Activated CD4-positive, alpha-beta T cell treated with anti-CD3 and anti-CD28 coated beads, Interleukin-2, amount 50 U/mL, for 24 hours (primary cell): ENCODE measurements around the gene BCL7A.

Experiments used
- DNase-seq, 2 donors: peaks; one replicate each; pipeline ENCODE4 v3.0.0-alpha.2; 2020; ENCODE audit warnings: low read depth in 1 of 2, low spot score in 1 of 2

BCL7A gene

DNA sequence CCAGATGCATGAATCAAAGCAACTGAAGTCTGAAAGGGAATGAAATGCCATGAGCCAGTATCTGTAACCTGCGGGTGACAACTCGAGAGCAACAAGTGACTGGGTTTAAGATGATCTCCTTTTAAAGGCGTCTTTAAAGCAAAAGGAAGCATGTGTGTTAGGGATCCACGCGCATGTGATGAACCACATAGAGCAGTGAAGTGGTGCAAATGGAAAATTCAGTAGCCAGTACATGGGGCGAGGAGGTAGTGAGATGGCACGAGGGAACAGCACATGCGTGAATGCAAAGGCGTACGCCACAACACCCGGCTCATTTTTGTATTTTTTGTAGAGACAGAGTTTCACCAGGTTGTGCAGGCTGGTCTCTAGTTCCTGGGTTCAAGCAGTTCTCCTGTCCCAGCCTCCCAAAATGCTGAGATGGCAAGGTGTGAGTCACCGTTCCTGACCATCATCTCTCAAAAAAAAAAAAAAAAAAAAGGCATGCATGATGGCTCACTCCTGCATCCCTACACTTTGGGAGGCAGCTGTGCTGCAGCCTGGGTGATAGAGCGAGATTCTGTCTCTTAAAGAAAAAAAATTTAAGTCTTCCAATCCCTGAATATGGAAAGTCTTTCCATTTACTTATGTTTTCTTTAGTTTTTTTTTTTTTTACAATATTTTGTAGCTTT is 24.6 kb upstream of the BCL7A start:
- DNase-seq, result no peak

DNA sequence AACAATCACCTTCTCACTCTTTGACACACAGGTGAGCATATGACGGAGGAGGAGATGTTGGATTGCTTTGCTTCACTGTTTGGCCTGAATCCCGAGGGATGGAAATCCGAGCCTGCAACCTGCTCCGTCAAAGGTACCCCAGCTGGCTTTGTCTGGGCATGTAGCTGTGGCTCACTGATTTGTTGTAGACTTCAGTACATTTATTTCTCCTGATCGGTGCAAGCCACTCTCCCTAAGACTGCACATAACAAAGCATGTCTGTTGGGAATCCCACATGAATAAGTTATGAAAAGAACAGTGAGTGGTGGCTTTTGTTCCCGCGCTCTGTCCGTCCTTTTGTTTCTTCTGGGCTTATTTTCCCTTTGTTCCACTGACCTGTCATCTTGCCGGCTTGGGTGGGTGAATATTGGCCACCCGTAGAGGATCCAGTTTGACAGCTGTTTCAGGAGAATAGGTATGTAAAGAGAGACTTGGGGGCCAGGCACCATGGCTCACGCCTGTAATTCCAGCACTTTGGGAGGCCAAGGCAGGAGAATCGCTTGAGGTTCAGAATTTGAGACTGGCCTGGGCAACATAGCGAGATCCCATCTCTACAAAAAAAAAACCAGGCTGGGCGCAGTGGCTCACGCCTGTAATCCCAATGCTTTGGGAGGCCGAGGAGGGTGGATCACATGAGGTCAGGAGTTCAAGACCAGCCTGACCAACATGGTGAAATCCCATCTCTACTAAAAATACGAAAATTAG is 20.0 kb upstream of the BCL7A start:
- DNase-seq, result no peak

DNA sequence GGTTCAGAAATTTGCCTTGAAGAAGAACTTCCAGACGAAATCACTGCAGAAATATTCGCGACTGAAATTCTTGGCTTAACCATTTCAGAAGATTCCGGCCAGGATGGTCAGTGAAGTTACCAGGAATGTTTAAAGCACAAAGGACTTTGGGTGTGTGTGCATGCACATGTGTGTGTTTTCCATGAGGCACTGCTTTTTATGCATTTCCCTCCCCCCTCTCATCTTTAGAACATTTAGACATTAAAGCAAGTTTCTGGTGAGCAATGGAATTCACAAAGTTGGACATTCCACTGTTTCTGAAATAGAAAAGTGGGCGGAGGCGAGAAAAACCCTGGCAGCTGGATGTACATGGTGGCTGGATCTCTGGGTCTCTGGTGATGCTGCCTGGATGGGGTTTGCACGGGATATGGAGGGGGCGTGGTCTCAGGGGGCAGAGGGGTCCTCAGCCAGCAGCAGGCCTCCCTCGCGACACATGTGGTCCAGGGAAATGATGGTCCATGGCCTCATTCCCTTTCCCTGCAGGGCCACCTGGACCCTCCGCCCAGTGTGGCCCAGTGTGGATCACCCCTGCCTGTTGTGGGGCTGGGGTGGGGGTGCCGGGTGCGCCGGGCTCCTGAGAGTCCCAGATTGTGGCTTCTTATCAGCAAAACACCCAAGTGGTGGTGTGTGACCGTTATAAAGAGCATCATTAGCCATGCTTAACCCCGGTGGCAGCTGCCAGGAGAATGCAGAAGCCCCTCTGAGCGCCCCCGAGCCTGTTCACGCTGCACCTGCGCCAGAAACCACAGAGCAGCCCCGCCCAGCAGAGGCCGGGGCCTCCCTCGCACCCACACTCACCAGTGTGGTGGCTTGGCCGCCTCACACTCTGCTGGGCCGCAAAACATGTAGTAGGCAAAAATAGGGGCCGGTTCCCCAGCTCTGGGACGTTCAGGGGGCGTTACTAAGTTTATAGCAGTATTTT is 17.8 kb upstream of the BCL7A start:
- no peak for DNase-seq

DNA sequence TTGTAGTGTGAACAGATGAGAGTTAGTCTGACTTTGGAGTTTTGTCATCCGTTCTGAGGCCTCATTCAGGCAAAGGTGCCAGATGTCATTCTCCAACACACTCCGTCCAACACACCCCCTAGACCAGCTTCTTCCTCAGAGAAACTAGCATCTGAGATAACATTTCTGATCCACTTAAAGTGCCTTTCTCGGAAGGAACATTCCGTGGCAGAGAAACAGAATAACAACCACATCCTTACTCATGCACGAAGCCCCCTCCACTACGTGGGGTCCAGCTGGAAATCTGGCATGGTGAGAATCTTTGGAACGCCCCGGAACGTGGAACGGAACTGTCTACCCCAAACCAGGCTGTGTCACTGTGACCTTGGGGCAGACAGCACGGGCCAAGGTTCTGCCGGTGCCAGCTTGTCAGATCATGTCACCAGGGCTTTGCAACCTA is 17.0 kb upstream of the BCL7A start:
- no peak for DNase-seq

DNA sequence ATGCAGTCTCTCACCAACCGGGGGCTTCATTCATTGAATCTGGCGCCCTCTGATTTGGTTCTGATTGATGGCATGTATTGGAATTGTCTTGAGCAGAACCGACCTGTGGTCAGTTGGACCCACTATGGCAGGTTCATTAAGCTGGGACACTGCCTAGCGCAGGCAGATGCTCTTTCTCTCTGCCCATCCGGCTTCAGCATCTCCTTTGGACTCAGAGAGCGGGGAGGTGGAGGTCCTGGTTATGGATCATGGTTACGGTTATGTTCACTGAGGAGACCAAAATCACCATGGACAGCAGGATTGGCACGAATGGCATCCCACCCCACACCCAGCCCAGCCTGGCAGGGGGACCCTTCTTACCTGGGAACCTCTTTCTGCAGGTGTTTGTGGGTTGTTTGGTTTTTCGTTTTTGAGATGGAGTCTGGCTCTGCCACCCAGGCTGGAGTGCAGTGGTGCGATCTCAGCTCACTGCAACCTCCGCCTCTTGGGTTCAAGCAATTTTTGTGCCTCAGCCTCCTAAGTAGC is 16.4 kb upstream of the BCL7A start:
- no peak for DNase-seq

DNA sequence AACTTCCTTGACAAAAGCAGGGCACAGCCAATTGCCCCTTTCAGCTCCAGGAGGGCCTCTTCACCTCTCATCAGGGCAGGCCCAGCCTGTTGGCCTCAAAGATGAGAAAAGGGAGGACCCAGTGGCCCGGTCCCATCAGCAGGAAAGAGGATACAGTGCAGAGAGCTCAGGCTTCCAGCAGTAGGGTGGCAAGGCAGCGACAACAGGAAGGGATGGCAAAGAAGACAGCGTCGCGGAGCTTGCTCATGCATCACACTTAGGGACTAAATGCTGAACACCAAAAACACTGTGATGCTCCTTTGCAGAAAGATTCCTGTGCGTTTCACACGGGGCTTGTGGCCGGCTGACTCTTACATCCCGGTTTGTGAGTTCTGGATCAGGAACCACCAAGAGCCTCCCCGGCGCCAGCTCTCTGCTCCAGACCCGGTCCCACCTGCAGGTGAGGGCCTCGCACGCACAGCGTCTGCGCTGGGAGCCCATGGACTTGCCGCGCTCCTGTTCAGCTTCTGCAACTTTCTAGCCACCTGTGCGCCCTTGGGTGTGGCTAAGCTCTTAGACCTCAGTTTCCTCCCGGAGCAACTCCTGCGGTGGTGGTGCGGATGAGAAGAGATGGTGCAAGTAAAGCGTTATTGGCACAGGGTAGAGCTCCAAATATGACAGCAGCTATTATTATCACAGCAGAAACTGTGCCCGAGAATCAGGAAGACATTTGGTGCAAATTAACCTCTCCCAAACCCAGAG is 15.3 kb upstream of the BCL7A start:
- DNase-seq, result no peak

DNA sequence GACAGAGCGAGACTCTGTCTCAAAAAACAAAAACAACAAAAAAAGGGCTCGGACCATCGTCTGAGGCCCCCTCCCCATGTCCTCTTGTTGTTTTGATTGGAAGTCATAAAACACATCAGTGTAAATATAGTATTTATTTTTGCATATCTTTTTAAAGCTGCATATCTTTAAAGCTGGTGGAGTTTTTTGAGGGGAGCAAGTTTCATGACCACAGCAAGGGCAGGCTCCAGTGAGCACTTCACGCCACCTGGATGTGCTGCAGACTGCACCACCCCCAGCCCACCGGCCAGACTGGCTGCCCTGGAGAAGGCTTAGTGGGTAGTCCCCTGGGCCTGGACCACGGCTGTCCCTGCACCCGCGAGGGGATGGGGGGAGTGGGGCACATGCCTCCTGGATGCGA is 11.9 kb upstream of the BCL7A start:
- no peak for DNase-seq

DNA sequence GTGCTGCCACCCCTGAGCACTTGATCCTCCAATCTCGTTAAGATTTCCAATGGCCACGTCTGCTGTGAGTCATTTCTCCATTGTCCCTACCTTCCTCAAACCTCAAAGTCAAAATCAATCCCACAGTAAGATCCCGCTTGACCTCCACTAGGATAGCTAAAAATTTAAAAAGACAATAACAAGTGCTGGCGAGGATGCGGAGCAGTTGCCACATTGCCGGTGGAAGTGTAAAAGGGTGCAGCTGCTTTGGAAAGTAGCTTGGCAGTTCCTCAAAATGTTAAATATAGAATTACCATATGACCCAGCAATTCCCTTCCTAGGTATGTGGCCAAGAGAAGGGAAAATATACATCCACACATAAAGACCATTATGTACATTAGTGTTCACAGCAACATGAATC is 9.5 kb upstream of the BCL7A start:
- no peak for DNase-seq

DNA sequence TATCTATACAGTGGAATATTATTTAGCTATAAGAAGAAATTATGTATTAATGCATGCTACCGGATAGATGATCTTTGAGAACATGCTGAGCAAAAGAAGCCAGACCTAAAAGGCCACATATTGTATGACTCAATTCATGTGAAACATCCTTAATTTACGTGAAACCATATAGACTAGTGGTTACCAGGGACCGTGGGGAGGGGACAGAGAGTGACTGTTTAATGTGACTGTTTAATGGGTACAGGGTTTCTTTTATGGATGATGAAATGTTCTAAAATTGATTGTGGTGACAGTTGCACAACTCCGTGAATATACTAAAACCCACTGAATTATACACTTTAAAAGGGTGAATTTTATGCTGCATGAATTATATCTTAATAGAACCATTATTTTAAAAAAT is 8.5 kb upstream of the BCL7A start:
- DNase-seq, result no peak

DNA sequence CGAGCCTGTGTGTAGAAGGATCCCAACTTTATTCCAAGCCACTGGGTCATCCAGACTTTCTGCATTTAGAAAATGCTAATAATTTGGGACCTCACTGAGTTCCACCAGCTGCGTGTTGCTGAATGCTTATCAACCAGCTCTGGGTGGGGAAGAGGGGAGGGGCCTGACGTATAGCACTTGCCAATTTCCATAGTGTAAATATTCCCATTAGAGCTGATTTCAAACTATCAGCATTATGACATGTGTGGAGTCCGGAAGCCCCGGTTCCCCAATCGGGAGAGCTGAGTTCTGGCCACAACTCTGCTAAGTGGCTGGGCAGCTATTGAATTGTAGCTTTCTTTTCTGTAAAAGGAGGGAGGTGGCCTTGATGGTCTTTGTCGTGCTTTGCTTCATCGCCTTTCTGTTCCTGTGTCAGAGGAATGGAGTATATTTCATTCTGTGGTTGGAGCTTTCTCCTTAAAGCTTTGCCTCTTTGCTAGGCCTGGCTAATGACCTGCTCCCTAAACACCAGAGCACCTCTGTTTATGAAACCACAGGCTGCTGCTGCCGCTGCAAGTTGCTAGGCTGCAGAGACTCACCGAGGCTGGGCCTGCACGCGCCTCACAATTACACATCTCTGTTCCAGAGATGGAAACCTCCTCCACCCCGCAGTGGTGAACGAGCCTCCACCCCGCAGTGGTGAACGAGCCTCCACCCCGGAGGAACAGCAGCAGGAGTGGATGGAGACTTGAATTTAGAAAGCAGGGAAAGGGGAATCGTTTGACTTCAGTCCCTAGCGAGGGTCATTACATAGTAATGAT is 7.7 kb upstream of the BCL7A start:
- DNase-seq, result no peak

DNA sequence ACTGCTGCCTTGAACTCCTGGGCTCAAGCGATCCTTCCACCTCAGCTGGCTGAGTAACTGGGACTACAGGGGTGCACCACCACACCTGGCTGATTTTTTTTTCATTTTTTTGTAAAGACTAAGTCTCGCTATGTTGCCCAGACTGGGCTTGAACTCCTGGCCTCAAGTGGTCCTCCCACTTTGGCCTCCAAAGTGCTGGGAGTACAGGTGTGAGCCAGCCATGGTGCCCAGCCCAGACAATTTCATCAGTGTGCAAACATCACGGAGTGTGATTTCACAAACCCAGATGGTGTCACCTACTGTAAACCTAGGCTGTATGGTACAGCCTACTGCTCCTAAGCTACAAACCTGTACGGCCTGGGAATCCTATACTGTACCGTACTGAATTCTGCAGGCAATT is 6.9 kb upstream of the BCL7A start:
- DNase-seq, result no peak

DNA sequence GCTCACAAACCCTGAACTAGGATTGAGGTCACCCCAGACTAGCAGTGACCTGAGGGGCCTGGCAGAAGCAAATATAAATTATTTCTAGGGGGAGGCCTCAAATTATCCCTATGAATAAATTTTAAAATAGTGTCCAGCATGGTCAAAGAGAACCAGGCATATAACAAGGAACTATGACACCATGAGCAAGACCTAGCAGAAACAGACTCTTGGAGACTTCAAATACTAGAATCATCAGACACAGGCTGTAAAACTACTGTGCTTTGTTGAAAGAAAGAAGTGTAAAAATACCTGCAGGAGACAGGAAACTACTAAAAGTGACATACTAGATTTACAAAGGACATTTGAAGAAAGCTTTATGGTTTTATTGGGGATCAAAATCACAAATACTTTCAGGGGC is 3.2 kb upstream of the BCL7A start:
- DNase-seq, result no peak

DNA sequence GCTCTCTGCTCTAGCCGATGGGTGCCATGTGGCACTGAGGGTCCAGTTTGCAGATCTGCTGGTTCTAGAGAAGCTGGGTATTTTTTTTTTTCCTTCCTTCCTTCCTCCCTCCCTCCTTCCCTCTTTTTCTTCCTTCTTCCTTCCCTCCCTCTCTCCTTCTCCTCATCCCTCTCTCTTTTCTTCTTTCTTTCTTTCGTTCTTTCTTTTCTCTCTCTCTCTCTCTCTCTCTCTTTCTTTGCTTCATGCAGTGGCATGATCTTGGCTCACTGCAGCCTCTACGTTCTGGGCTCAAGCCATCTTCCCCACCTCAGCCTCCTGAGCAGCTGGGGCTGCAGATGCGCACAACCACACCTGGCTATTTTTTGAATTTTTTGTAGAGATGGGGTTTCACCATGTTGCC is 2.7 kb upstream of the BCL7A start:
- DNase-seq, result no peak

DNA sequence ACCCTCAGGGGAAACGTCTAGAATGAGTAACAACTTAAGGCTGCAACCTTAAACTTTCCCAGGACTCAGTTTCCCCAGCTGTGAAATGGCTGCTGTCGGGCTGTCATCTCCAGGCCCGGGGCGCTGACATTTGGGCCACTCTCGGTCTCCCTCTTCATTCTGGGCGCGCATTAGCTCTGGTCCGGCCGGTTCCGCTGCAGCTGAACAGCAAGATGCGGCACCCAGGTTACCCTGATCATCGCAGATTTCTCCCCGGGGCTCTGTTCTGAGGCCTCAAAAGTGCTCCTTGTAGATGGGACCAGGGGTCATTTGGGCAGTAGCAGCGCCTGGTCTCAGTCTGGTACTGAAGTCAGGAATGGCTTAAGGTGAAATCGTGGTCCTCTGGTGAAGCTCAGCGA is 890 bp upstream of the BCL7A start:
- no peak for DNase-seq

DNA sequence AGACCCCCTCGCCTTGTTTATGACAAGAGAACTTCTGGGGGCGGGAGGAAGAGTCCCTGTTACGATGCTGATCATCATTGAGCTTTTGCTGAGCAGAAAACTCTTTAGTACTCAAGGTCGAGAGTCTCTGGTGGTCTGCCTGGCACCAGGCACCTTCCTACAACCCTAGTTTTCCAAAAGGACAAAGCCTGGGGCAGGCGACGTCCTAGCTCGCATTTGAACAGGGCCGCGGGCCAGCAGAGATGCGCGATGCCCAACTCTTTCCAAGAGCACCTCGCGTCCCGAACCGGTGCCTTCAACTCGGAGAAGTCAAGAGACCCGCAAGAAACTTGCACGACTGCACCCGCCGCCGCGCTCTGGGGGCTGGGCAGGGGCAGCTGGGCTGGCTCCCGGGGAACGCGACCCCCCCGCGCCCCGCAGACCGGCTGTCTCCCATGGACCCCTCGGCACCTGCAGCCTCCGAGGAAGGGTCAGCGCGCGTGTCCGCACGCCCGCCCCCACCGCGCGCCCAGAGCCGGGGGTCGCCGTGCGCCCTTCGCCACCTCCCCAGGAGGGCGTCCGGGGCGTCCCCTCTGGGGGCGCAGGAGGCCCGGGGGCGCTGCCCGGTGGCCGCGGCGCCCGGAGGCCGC is 377 bp upstream of the BCL7A start:
- no peak for DNase-seq

DNA sequence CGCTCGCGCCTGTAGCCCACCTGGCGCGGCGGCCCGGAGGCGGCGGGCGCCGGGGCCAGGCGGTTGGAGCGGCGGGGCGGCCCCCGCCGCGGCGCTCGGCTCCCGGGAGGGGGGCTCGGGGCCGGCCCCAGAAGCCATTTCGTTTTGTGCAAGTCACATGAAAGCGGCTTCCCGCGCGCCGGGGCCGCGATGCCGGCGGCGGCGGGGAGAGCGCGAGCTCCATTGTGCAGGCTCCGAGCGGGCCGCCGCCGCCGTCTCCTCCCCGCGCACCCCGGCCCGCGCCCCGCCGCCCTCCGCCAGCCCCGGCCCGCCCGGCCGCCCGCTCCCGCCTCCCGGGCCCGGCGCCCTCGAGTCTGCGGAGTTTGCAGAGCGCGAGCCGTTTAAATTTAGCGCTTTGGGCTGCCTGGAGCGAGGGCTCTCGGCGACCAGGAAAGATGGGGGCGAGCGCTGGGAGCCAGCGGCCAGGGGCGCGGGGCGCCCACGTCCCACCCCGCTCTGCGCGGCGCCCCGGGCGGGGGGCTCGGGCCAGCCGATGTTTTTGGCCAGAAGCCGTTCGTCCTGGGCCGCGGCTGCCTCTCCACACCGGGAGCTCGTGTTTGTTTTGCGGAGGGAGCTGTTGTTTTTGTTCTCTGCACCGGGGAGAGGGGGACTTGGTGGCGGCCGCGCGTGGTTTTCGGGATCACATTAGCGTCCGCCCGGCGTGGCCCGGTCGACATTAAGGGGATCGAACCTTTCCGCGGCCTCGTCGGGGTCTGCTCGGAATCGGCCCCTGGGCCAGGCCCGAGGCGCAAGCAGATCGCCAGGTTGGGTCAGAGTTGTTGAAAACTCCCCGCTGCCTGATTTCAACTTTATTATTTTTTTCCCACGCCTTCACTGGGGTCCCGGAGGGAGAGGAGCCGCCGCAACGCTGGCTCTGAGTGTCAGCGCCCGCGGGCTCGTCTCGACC is 982 bp downstream of the BCL7A start:
- no peak for DNase-seq

DNA sequence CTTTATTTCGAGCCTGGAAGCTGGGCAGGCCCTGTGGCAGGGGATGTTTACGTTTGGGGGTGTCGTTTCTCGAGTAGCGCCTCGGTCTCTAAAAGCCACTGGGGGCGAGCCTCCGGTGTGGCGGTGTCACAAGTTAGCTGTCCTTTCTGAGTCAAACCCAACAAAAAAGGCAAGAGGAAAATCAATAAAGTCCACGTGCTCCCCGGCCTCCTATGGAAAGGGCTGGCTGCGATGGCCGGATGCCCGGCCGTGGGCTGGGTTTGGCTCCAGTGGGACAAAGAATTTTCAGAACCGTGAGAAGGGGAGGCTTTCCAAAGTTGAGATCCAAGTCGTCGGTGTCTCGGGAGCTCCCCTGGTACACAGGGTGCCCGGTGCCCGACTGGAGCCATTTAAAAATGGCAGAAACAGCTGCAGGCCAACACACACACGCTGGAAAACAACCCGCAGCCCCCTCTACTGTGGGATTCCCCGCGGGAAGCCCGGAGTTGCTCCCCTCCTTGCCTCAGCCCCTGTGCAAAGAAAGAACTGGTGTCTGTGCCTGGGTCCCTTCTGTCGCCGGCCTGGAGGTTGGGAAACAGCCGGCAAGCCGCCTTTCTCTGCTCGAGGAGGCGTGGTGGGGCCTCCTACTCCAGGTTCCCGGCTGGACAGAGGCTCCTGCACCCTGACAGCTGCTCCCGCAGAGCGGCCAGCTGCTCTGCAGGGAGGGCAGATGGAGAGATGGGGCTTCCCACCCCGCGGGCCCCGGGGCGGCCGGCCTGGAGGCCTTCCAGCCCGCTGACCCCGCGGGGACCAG is 1.9 kb downstream of the BCL7A start:
- no peak for DNase-seq
